Measurements from ENCODE around the gene GLP2R.
"Not testable (repeated sequence)": the region's sequence is repeated elsewhere in the genome, so short reads cannot be mapped to it uniquely, and the experiment has no call there.

Gene GLP2R

GRCh38 chr17:9899280-9900043, 73.7 kb downstream of the GLP2R start:
- no peak for DNase-seq (ENCODE audit: low read depth in 2 of 2)

- no peak for DNase-seq (ENCODE audit: low read depth in 2 of 2)
These were observed 74.4 kb downstream of the GLP2R start for GRCh38 chr17:9900044-9900594.

GRCh38 chr17:9900784-9901183, 75.1 kb downstream of the GLP2R start:
- no peak for DNase-seq (ENCODE audit: low read depth in 2 of 2)

- no peak for DNase-seq (ENCODE audit: low read depth in 2 of 2)
These were observed 76.4 kb downstream of the GLP2R start for GRCh38 chr17:9902120-9902519.

GRCh38 chr17:9904277-9905077, 78.8 kb downstream of the GLP2R start:
- DNase-seq (ENCODE audit: low read depth in 2 of 2), result no peak

- no peak for DNase-seq (ENCODE audit: low read depth in 2 of 2)
These were observed 79.3 kb downstream of the GLP2R start, which contains the start of gene RCVRN for GRCh38 chr17:9905078-9905415. TSS of gene RCVRN (minus strand) at chr17:9905271. CDS start at chr17:9905180, 91 bp downstream.

- no peak for DNase-seq (ENCODE audit: low read depth in 2 of 2)
These were observed 80.2 kb downstream of the GLP2R start for GRCh38 chr17:9905902-9906301.

GRCh38 chr17:9906616-9907015, 80.9 kb downstream of the GLP2R start:
- DNase-seq (ENCODE audit: low read depth in 2 of 2), result no peak

- no peak for DNase-seq (ENCODE audit: low read depth in 2 of 2)
These were observed 81.4 kb downstream of the GLP2R start for GRCh38 chr17:9907131-9907530.

- no peak for DNase-seq (ENCODE audit: low read depth in 2 of 2)
These were observed 82.3 kb downstream of the GLP2R start for GRCh38 chr17:9907883-9908648.

- DNase-seq (ENCODE audit: low read depth in 2 of 2), result no peak
These were observed 82.9 kb downstream of the GLP2R start for GRCh38 chr17:9908649-9909042.

- DNase-seq (ENCODE audit: low read depth in 2 of 2), result no peak
These were observed 85.4 kb downstream of the GLP2R start for GRCh38 chr17:9911089-9911488.

GRCh38 chr17:9912121-9913099, 86.7 kb downstream of the GLP2R start:
- DNase-seq (ENCODE audit: low read depth in 2 of 2), result no peak

GRCh38 chr17:9913476-9913875, 87.8 kb downstream of the GLP2R start:
- DNase-seq (ENCODE audit: low read depth in 2 of 2), result no peak

GRCh38 chr17:9916108-9916507, 90.4 kb downstream of the GLP2R start:
- no peak for DNase-seq (ENCODE audit: low read depth in 2 of 2)

- DNase-seq (ENCODE audit: low read depth in 2 of 2), result no peak
These were observed 91.4 kb downstream of the GLP2R start for GRCh38 chr17:9917131-9917530.

- DNase-seq (ENCODE audit: low read depth in 2 of 2), result no peak
These were observed 92.1 kb downstream of the GLP2R start for GRCh38 chr17:9917801-9918200.

- no peak for DNase-seq (ENCODE audit: low read depth in 2 of 2)
These were observed 92.6 kb downstream of the GLP2R start for GRCh38 chr17:9918352-9918751.

GRCh38 chr17:9918804-9919352, 93.2 kb downstream of the GLP2R start:
- DNase-seq (ENCODE audit: low read depth in 2 of 2), result no peak

- not testable (repeated sequence) for DNase-seq (ENCODE audit: low read depth in 2 of 2)
These were observed 95.5 kb downstream of the GLP2R start for GRCh38 chr17:9921216-9921615.

Measured in stimulated activated CD4-positive, alpha-beta T cell treated with anti-CD3 and anti-CD28 coated beads, Interleukin-1b, Interleukin-23, amount 100 ng/mL, for 4 hours (primary cell).